ENCODE results near the gene LRRC74A.
"Not testable (repeated sequence)": the region's sequence is repeated elsewhere in the genome, so short reads cannot be mapped to it uniquely, and the experiment has no call there.

The LRRC74A gene

DNA sequence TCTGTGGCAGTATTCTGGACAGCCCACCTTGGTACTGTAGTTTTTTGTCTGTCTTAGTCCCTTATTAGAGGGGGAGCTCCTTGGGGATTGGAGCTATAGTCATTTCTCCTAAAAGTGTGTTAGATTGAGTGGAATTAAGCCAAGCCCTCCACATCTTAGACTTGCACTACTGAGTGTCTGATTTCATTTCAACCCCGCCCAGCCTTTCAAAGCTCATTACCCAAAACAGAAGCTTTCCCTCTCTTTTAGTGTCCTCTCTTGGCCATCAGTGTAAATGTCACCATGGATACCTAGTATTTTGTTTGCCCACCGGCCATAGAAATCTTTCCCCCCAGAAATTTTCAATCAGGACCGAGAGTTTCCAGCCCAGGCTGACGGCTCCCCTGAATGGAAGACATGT, 74.5 kb downstream of the LRRC74A start:
- no peak for DNase-seq

- DNase-seq = no peak
Measured at GRCh38 chr14:76901171-76902055, 75.2 kb downstream of the LRRC74A start.

- DNase-seq = no peak
Measured at GRCh38 chr14:76902591-76902990, 76.4 kb downstream of the LRRC74A start.

GRCh38 chr14:76904100-76904739, 78.0 kb downstream of the LRRC74A start:
- DNase-seq = no peak

- peak; percentile 76 for DNase-seq
Measured at GRCh38 chr14:76904740-76905569, 78.7 kb downstream of the LRRC74A start.

- peak; percentile 33 for DNase-seq
Measured at GRCh38 chr14:76908834-76909233, 82.6 kb downstream of the LRRC74A start.

GRCh38 chr14:76909266-76909665, 83.1 kb downstream of the LRRC74A start:
- DNase-seq = no peak

GRCh38 chr14:76910371-76910890, 84.2 kb downstream of the LRRC74A start:
- DNase-seq = no peak

- DNase-seq = no peak
Measured at GRCh38 chr14:76911473-76911872, 85.3 kb downstream of the LRRC74A start.

GRCh38 chr14:76914533-76915081, 88.4 kb downstream of the LRRC74A start:
- DNase-seq = not testable (repeated sequence)

DNA sequence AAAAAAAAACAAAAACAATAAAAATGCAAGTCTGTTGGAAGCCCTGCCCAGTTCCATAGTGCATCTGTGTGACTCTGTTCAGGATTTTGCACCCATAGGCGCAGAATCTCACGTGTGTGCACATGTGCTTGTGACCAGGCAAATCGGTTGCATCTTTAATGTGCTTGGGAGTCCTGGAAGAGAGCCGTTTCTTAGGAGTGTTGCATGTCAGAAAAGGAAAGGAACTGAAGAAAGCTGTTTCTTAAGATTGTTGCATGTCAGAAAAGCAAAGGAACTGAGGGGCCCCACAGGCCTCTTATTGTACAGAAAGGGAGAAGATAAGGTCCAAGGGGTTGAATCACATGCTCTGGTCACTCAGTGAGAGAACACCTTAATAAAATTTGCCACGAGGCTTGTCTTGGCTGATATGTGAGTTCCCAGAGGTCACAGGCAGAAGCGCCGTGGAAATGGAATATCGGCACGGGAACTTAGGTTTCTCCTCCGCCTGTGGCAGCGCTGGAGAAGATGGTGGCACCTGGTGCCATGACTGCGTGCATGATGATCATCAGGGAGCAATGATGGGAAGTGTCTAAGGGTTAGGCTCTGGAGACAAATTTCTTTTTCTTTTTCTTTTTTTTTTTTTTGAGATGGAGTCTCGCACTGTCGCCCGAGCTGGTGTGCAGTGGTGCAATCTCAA, 90.0 kb downstream of the LRRC74A start:
- DNase-seq = no peak

GRCh38 chr14:76917158-76917596, 91.0 kb downstream of the LRRC74A start:
- no peak for DNase-seq

GRCh38 chr14:76917745-76918255, 91.6 kb downstream of the LRRC74A start:
- no peak for DNase-seq

- no peak for DNase-seq
Measured at GRCh38 chr14:76918256-76918781, 92.1 kb downstream of the LRRC74A start.

DNA sequence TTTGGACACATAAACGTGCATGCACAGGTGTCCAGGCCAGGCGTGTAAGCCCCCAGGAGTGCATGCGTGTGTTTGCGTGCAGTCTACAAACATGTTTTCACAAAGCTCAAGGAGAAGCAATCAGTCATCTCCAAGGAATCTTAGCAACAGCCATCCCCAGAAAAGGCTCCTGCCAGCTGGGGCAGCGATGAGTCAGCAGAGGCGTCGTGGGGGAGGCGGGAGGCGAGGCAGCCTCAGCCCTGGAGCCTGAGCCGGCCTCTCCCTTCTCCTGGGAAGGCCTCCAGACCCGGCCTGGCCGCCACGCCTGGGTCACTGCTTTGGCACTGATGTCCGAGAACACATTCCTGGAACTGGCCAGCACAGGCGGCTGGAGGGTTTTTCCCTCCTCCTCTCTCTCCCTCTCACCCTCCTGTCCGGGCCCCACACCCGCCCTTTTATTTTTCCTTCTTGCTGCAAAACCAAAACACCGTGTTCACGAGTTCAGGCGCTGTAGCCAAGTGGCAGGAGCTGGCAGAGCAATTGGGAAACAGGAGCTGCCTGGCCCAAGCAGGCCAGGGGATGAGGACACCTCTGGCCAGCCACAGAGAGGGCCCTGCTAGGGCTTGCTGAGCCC, 92.7 kb downstream of the LRRC74A start:
- DNase-seq = no peak
